Stimulated activated CD8-positive, alpha-beta memory T cell treated with anti-CD3 and anti-CD28 coated beads, Interleukin-4, amount 100 ng/mL, for 48 hours (primary cell): ENCODE results near the gene TTLL10.
"Not testable (repeated sequence)": the region's sequence is repeated elsewhere in the genome, so short reads cannot be mapped to it uniquely, and the experiment has no call there.

Experiments used
- DNase-seq: peaks from one replicate; pipeline ENCODE4 v3.0.0-alpha.2; 2020

The TTLL10 gene

DNA sequence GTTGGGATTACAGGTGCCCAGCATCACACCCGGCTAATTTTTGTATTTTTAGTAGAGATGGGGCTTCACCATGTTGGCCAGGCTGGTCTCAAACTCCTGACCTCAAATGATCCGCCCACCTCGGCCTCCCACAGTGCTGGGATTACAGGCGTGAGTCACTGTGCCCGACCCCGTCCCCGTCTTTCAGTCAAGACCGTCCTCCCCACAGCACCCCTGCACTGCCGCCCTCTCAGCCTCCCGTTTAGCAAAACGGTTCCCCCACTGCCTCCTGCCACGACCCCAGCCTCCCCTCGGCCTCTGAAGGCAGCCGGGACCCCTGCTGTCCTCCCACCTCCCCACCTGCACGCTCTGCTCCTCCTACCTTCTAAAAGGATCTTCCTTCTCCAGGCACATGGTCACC lies 31.3 kb upstream of the TTLL10 start:
- peak; percentile 60 for DNase-seq

- no peak for DNase-seq
Observed at GRCh38 chr1:1142844-1143243, 30.8 kb upstream of the TTLL10 start.

- DNase-seq = no peak
Observed at GRCh38 chr1:1143636-1144035, 30.0 kb upstream of the TTLL10 start.

- peak; percentile 72 for DNase-seq
Observed at GRCh38 chr1:1144122-1144842, 29.4 kb upstream of the TTLL10 start.

DNA sequence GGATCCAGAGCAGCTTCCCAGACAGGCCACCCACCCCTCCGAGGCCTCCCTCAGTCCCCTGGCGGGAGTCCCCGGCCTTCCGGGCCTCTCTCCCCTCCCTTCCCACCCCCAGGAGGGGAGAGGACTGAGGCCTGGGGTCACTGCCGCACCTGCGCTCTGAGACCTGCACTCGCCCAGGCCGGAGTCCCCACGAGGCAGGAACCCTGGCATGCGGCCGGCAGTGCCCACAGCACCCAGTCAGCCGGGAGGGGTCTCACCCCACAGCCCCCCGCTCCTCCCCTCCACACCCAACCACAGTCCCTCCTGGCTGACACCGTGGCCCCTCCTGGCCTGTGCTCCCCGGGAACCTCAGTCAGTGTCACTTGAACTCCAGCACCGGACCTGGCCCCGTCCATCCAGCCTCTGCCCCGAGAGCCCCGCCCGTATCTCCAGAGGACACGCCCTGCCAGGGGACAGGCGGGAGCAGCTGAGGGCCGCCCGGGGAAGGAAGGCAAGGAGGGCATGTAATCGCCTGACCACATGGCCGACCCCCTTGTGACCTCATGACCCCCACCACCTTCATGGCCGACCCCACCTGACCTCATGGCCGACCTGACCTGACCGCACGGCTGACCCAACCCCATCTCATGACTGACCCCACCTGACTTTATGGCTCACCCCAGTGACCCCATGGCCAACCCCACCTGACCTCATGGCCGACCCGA lies 28.7 kb upstream of the TTLL10 start:
- no peak for DNase-seq

GRCh38 chr1:1145547-1145914 lies 28.1 kb upstream of the TTLL10 start:
- DNase-seq = no peak

- no peak for DNase-seq
Observed at GRCh38 chr1:1146026-1146425, 27.7 kb upstream of the TTLL10 start.

GRCh38 chr1:1146596-1146995 lies 27.1 kb upstream of the TTLL10 start:
- no peak for DNase-seq

- no peak for DNase-seq
Observed at GRCh38 chr1:1148061-1148460, 25.6 kb upstream of the TTLL10 start.

DNA sequence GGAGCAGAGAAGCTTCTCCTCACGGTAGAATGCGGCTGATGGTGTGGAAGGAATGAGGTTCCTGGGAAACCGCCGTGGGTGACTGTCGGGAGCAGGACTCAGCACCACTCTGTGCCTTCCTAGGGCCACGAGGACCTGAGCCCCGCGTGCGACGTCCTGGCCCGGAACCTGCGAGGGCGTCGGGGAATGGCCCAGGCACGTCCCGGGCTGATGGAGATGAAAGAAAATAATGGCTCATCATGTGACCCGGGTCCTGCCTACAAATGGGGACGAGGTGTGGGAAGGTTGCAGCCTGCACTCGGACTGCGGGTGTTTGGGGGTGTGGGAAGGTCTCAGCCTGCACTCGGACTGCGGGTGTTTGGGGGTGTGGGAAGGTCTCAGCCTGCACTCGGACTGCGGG lies 25.1 kb upstream of the TTLL10 start:
- DNase-seq = no peak

DNA sequence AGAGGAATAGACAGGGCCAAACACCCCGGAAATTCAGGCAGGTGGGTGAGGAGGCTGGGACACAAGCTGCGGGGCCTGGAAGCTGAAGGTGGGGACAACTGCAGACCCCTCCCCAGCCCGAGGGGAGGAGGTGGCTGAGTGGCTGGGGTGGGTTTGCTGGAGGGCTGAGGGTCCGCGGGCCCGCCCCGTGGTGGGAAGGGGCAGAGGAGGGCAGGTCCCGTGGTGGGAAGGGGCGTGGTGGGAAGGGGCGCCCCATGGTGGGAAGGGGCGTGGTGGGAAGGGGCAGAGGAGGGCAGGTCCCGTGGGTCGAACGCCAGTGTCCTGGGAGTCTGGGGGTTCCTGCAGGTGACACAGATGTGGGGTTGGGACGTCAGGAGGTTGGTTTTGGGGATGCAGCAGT lies 24.3 kb upstream of the TTLL10 start:
- DNase-seq = no peak

GRCh38 chr1:1150100-1150499 lies 23.6 kb upstream of the TTLL10 start:
- DNase-seq = no peak

- DNase-seq = no peak
Observed at GRCh38 chr1:1151306-1151705, 22.4 kb upstream of the TTLL10 start.

DNA sequence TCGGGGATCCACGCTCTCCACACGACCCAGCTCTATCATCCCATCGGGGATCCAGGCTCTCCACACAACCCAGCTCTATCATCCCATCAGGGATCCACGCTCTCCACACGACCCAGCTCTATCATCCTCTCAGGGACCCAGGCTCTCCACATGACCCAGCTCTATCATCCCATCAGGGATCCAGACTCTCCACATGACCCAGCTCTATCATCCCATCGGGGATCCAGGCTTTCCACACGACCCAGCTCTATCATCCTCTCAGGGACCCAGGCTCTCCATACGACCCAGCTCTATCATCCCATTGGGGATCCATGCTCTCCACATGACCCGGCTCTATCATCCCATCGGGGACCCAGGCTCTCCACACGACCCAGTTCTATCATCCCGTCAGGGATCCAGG lies 21.2 kb upstream of the TTLL10 start:
- not testable (repeated sequence) for DNase-seq

GRCh38 chr1:1153215-1153614 lies 20.5 kb upstream of the TTLL10 start:
- DNase-seq = not testable (repeated sequence)

- DNase-seq = no peak
Observed at GRCh38 chr1:1153874-1154273, 19.8 kb upstream of the TTLL10 start.

- no peak for DNase-seq
Observed at GRCh38 chr1:1155258-1155657, 18.4 kb upstream of the TTLL10 start.

- DNase-seq = no peak
Observed at GRCh38 chr1:1156140-1157032, 17.3 kb upstream of the TTLL10 start.

DNA sequence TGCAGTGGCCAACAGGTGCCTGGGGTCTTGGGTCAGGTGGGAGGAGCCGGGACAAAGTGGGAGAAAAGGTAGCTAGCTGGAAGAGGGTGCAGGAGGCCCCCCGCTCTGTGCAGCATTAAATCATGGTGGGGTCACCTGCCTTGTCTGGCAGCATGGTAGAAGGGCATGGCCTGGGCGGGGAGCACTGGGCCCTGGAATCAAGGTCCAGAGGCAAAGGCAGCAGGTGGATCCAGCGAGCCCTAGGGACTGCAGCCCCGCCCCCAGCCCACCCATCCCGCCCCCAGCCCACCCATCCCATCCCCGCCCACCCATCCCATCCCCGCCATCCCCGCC lies 16.7 kb upstream of the TTLL10 start:
- DNase-seq = no peak

GRCh38 chr1:1157426-1157913 lies 16.2 kb upstream of the TTLL10 start:
- DNase-seq = peak; percentile 78

- peak; percentile 47 for DNase-seq
Observed at GRCh38 chr1:1157914-1158710, 15.6 kb upstream of the TTLL10 start.

DNA sequence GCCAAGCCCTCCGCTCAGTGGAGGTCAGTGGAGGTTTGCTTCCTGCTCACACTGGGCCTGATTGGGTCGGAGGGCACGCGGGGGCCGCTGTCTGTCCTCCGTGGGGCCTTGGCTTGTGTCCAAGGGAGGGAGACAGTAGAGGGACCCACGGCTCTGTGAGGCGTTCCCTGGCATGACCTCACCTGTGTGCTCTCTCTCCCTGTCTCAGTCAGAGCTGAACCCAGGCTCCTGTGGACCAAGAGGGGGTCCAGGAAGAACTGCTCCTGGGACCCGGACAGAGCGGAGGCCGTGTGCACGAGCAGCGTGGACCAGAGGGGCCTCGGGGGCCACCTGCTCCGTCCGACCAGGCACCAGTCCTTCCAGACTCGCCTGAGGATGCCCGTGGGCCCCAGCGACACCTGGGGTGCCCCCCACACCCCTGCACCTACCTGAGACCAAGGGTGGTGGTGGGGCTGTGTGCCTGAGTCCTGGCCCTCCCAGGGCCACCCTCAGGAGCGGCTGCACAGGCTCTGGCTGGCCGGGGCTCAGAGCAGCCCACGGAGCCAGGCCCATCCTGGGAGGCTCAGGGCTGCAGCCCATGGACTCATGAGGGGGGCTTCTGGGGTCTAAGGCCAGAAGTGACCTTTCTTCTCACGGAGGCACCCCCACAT lies 13.3 kb upstream of the TTLL10 start:
- no peak for DNase-seq
